GM19452 (cell line): ENCODE data around the gene RGMA.

ENCODE experiments used
- ATAC-seq: cut with Tn5 transposase; IDR thresholded peaks from one replicate; pipeline ENCODE4 v1.9.1; 2021; ENCODE audit not compliant: unreplicated experiment

The RGMA gene

GRCh38 chr15:93088981-93089726 lies at the start of gene RGMA:
TSS of gene RGMA (minus strand) at chr15:93089211. CDS start at chr15:93088932, 279 bp downstream.
- peak; percentile 16 for ATAC-seq

- ATAC-seq, result no peak
These were observed 47.6 kb upstream of the RGMA start for GRCh38 chr15:93136606-93137005.

- ATAC-seq, result no peak
These were observed 47.0 kb upstream of the RGMA start for GRCh38 chr15:93135997-93136397.

- ATAC-seq, result no peak
These were observed 46.4 kb upstream of the RGMA start for GRCh38 chr15:93135459-93135858.

GRCh38 chr15:93131485-93132095 lies 42.6 kb upstream of the RGMA start:
- ATAC-seq, result no peak

- no peak for ATAC-seq
These were observed 40.9 kb upstream of the RGMA start for GRCh38 chr15:93129702-93130488.

- no peak for ATAC-seq
These were observed 38.3 kb upstream of the RGMA start for GRCh38 chr15:93127286-93127685.

GRCh38 chr15:93126599-93126998 lies 37.6 kb upstream of the RGMA start:
- no peak for ATAC-seq

- no peak for ATAC-seq
These were observed 37.1 kb upstream of the RGMA start for GRCh38 chr15:93126148-93126547.

- no peak for ATAC-seq
These were observed 35.1 kb upstream of the RGMA start for GRCh38 chr15:93124126-93124525.

- ATAC-seq, result no peak
These were observed 33.2 kb upstream of the RGMA start for GRCh38 chr15:93121973-93122910.

GRCh38 chr15:93121107-93121506 lies 32.1 kb upstream of the RGMA start:
- ATAC-seq, result no peak

- no peak for ATAC-seq
These were observed 29.9 kb upstream of the RGMA start for GRCh38 chr15:93118904-93119303.

GRCh38 chr15:93111451-93111850 lies 22.4 kb upstream of the RGMA start:
- no peak for ATAC-seq

- ATAC-seq, result no peak
These were observed 21.6 kb upstream of the RGMA start for GRCh38 chr15:93110502-93111040.

- no peak for ATAC-seq
These were observed 20.5 kb upstream of the RGMA start for GRCh38 chr15:93109336-93110102.

- ATAC-seq, result no peak
These were observed 18.6 kb upstream of the RGMA start for GRCh38 chr15:93107646-93108045.

- no peak for ATAC-seq
These were observed 16.5 kb upstream of the RGMA start for GRCh38 chr15:93105485-93105884.

- no peak for ATAC-seq
These were observed 14.8 kb upstream of the RGMA start for GRCh38 chr15:93103823-93104222.

- ATAC-seq, result no peak
These were observed 13.2 kb upstream of the RGMA start for GRCh38 chr15:93102211-93102610.
